Endodermal cell (in vitro differentiated cells): ENCODE results near the gene ADI1. TPM values are rescaled to one million over a fixed set of nuclear protein-coding genes. Genes with fewer than 3 reads are reported as not detected.

ENCODE experiments used
- DNase-seq: peaks from one replicate; pipeline ENCODE4 v3.0.0-alpha.2; 2017
- H3K27ac ChIP-seq: 2 replicates; pipeline ENCODE4 v1.5.1; 2013; ENCODE audit warnings: mild to moderate bottlenecking, low read depth, low read length, moderate library complexity
- H3K27me3 ChIP-seq: 2 replicates; pipeline ENCODE4 v1.6.1; 2013; ENCODE audit warnings: mild to moderate bottlenecking, low read length, moderate library complexity; ENCODE audit not compliant: insufficient read depth, control insufficient read depth, poor library complexity, severe bottlenecking
- H3K36me3 ChIP-seq: 2 replicates; pipeline ENCODE4 v1.7.0; 2013; ENCODE audit warnings: mild to moderate bottlenecking, low read length, moderate library complexity; ENCODE audit not compliant: control insufficient read depth, insufficient read depth
- H3K4me1 ChIP-seq: one replicate; pipeline ENCODE4 v1.7.0; 2013; ENCODE audit warnings: low read length; ENCODE audit not compliant: control insufficient read depth, insufficient read depth
- H3K4me3 ChIP-seq: 2 replicates; pipeline ENCODE4 v1.5.1; 2013; ENCODE audit warnings: mild to moderate bottlenecking, low read length, moderate library complexity
- H3K9ac ChIP-seq: 2 replicates; pipeline ENCODE4 v1.6.1; 2013; ENCODE audit warnings: mild to moderate bottlenecking, low read length, moderate library complexity; ENCODE audit not compliant: poor library complexity, severe bottlenecking; ENCODE audit errors: extremely low read depth
- H3K9me3 ChIP-seq: 2 replicates; pipeline ENCODE4 v1.6.1; 2013; ENCODE audit warnings: mild to moderate bottlenecking, low read length, moderate library complexity; ENCODE audit not compliant: control insufficient read depth
- H3K27ac Mint-ChIP-seq: 2 replicates; pipeline ENCODE4 v1.8.0; 2020; ENCODE audit warnings: mixed read lengths
- H3K27me3 Mint-ChIP-seq: 2 replicates; pipeline ENCODE4 v1.8.0; 2021; ENCODE audit warnings: mild to moderate bottlenecking, mixed read lengths; ENCODE audit not compliant: insufficient read depth
- H3K36me3 Mint-ChIP-seq: 2 replicates; pipeline ENCODE4 v1.8.0; 2020; ENCODE audit warnings: low read depth, mixed read lengths
- H3K4me1 Mint-ChIP-seq: 2 replicates; pipeline ENCODE4 v1.8.0; 2020; ENCODE audit warnings: mixed read lengths
- H3K4me3 Mint-ChIP-seq: 2 replicates; pipeline ENCODE4 v1.8.0; 2020; ENCODE audit warnings: mild to moderate bottlenecking, moderate library complexity, mixed read lengths
- H3K9me3 Mint-ChIP-seq: 2 replicates; pipeline ENCODE4 v1.8.0; 2020; ENCODE audit warnings: mild to moderate bottlenecking, mixed read lengths
- WGBS, 2 experiments: methylation state at CpG; one replicate each; pipeline versions ENCODE4 v1.1.5 to v1.1.7; 2013; ENCODE audit warnings: missing lambda C conversion rate in 2 of 2, mixed read lengths in 1 of 2; ENCODE audit not compliant: insufficient coverage in 1 of 2, insufficient read length in 1 of 2; 5-methylcytosine and 5-hydroxymethylcytosine counted together
- total RNA-seq, 2 donors: library from RNA; stranded (reverse); fragmentation: NEBNext Ultra II Directional in 1 of 2; extraction: Animal tissue kit (Norgen Biotek cat#: 25700) in 1 of 2; gene quantifications; 2 replicates in 1 of 2; 3 replicates in 1 of 2; pipeline ENCODE4 v1.2.1, GENCODE V29; 2021
- TF ChIP-seq, protein P1 (sequence below): fragments of 200-600 bp; sonication (generic); conservative IDR thresholded peaks from 2 replicates; pipeline ENCODE4 v1.5.0; 2021; ENCODE audit warnings: antibody characterized with exemption, mild to moderate bottlenecking

Gene ADI1
- total RNA-seq, 2 donors from 2014 or later, result 27.1 to 40.1 TPM

- Histone ChIP-seq H3K27ac (no peak overlapping the region), H3K4me3 (no peak overlapping the region), H3K9ac (no peak overlapping the region), H3K9me3 (no peaks in the 10 kb centered on the region), H3K4me1 (no peaks in the 10 kb centered on the region), H3K27me3 (no peaks in the 10 kb centered on the region), H3K36me3 (no peaks in the 10 kb centered on the region)
- no peak overlapping the region for H3K4me3 Mint-ChIP-seq
- H3K27ac Mint-ChIP-seq, result no peak overlapping the region
- TF ChIP-seq, protein P1, sequence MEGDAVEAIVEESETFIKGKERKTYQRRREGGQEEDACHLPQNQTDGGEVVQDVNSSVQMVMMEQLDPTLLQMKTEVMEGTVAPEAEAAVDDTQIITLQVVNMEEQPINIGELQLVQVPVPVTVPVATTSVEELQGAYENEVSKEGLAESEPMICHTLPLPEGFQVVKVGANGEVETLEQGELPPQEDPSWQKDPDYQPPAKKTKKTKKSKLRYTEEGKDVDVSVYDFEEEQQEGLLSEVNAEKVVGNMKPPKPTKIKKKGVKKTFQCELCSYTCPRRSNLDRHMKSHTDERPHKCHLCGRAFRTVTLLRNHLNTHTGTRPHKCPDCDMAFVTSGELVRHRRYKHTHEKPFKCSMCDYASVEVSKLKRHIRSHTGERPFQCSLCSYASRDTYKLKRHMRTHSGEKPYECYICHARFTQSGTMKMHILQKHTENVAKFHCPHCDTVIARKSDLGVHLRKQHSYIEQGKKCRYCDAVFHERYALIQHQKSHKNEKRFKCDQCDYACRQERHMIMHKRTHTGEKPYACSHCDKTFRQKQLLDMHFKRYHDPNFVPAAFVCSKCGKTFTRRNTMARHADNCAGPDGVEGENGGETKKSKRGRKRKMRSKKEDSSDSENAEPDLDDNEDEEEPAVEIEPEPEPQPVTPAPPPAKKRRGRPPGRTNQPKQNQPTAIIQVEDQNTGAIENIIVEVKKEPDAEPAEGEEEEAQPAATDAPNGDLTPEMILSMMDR, result no peak
- peaks cover 17% of the 10 kb centered on the region for H3K27me3 Mint-ChIP-seq
- 84 to 90% methylated on average over 4 of the region's 4 CpGs for WGBS, 2 experiments
- H3K9me3 Mint-ChIP-seq, result no peaks in the 10 kb centered on the region
- DNase-seq, result peak; percentile 19
- no peaks in the 10 kb centered on the region for H3K36me3 Mint-ChIP-seq
- peaks cover 16% of the 10 kb centered on the region for H3K4me1 Mint-ChIP-seq
These were observed 4.3 kb upstream of the ADI1 start for GRCh38 chr2:3523551-3524041.

- 92 to 93% methylated on average over 11 to 13 of the region's 13 CpGs for WGBS, 2 experiments
- TF ChIP-seq, protein P1, result no peak
- peaks cover 18% of the 10 kb centered on the region for H3K4me1 Mint-ChIP-seq
- peak; percentile 21 for DNase-seq
- H3K27ac Mint-ChIP-seq, result no peak overlapping the region
- H3K4me1 ChIP-seq, result no peaks in the 10 kb centered on the region
- H3K36me3 Mint-ChIP-seq, result peaks cover under 1% of the 10 kb centered on the region
- no peaks in the 10 kb centered on the region for H3K9me3 ChIP-seq
- H3K9me3 Mint-ChIP-seq, result no peaks in the 10 kb centered on the region
- peaks cover 17% of the 10 kb centered on the region for H3K27me3 Mint-ChIP-seq
- no peak overlapping the region for H3K9ac ChIP-seq
- H3K36me3 ChIP-seq, result no peaks in the 10 kb centered on the region
- no peak overlapping the region for H3K4me3 Mint-ChIP-seq
- H3K27ac ChIP-seq, result no peak overlapping the region
- no peaks in the 10 kb centered on the region for H3K27me3 ChIP-seq
- H3K4me3 ChIP-seq, result no peak overlapping the region
These were observed 3.7 kb upstream of the ADI1 start for GRCh38 chr2:3522961-3523421.

DNA sequence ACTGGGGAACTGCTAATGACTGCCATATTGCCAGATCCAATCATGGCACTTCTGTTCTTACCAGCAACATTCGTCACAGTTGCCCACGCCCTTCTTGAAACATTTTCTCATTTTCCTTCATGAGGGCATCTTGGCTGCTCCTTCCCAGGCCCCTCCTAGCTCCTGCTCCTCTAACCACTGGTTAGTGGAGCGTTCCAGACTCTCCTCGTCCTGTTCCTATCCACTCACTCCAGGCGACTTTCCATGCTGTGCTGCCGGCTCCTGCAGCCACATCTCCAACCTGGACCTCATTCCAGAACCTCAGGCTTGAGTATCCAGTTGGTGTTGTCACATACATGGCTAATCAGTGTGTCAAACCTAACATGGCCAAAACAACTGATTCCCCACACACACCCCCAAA lies 1.3 kb upstream of the ADI1 start:
- Histone ChIP-seq H3K27ac (no peak overlapping the region), H3K4me1 (no peaks in the 10 kb centered on the region), H3K4me3 (peak overlapping the region; percentile 85), H3K36me3 (peaks cover 15% of the 10 kb centered on the region), H3K9me3 (peaks cover 17% of the 10 kb centered on the region), H3K9ac (no peak overlapping the region), H3K27me3 (no peaks in the 10 kb centered on the region)
- WGBS, 2 experiments, result 94 to 98% methylated on average over 6 of the region's 6 CpGs
- Mint-ChIP-seq H3K36me3 (peaks cover 19% of the 10 kb centered on the region), H3K27ac (no peak overlapping the region), H3K4me1 (peaks cover 20% of the 10 kb centered on the region), H3K9me3 (peaks cover 16% of the 10 kb centered on the region), H3K4me3 (peak overlapping the region; percentile 81), H3K27me3 (peaks cover 17% of the 10 kb centered on the region)
- TF ChIP-seq, protein P1, result no peak
- DNase-seq, result no peak
